Measurements from ENCODE around the gene TLE3. TPM values are rescaled to one million over a fixed set of nuclear protein-coding genes. Genes with fewer than 3 reads are reported as not detected.

The TLE3 gene
- total and polyA plus RNA-seq, 2 of the 13 experiments (the other 11 are each of a cell fraction or from before 2014, with no cell fraction given): 11.9 to 13.8 TPM

DNA sequence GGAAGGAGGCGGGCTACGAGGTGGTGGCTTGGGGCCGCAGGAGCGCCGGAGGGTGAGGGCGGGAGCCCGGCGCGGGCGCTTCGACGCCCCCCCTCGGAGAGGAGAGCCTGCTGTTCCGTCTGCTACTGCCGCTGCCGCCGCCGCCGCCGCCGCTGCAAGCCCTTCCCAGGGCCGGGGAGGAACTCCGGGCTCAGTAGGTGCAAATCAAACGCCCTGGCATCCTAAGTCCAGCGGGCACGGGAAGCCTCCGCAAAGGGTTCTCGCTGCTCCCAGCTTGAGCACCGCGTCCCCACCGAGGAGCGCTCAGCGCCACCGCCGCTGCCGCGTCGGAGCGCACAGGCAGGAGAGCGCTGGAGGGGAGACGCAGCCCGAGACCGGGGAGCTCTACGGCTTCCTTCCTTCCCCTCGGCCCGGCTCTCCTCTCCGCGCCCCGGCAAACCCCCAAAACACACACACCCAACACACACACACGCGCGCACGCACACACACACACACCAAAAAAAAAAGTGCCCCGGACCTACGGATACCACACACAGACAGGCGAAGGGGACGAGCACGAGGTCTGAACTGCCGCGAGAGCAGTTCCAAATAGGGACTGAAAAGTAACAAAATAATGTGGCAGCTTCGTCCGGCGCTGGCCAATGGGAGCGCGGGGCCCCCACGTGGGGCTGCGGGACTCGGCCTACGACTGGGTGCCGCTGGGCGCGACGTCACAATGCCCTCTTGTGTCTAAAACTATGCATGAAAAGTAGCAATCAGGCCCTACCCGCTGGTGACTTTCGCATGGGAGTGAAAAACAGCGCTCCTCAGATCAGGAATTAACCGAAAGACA, at the start of gene TLE3 (continued):
- TF ChIP-seq ZNF839 (CRISPR knock-in tag; IDR thresholded peaks at IDR 0.05; ENCODE audit: borderline replicate concordance) (peak; percentile 72; the same call in 1 of the 2 replicates), RARA (CRISPR knock-in tag; IDR thresholded peaks at IDR 0.05) (peak; percentile 35; the same call in 1 of the 2 replicates), ZNF550 (CRISPR knock-in tag; IDR thresholded peaks at IDR 0.05; ENCODE audit: borderline replicate concordance) (no peak), NFKB2 (CRISPR knock-in tag; IDR thresholded peaks at IDR 0.05; ENCODE audit: borderline replicate concordance) (peak; percentile 69; the same call in 1 of the 2 replicates), ZNF230 (CRISPR knock-in tag; IDR thresholded peaks at IDR 0.05) (0 out of 2 replicates have a peak, but pooled peaks have one; percentile 68), ARNT2 (CRISPR knock-in tag; IDR thresholded peaks at IDR 0.05; ENCODE audit: low read depth) (peak; percentile 89), FOXA3 (CRISPR knock-in tag; IDR thresholded peaks at IDR 0.05) (no peak), MAFF (IDR thresholded peaks at IDR 0.05; ENCODE audit: low read depth, low read length) (no peak), ZNF468 (CRISPR knock-in tag; IDR thresholded peaks at IDR 0.05) (no peak), ZBTB7A (CRISPR knock-in tag; IDR thresholded peaks at IDR 0.05) (peak; percentile 73), MXI1 (IDR thresholded peaks at IDR 0.05; ENCODE audit: borderline replicate concordance, low read depth, low read length) (peak; percentile 70; the same call in 1 of the 3 replicates), POLR2G (IDR thresholded peaks at IDR 0.05; ENCODE audit: low read depth, low read length) (peak; percentile 84), SNAI1 (CRISPR knock-in tag; IDR thresholded peaks at IDR 0.05; ENCODE audit: borderline replicate concordance) (no peak), HOXA7 (CRISPR knock-in tag; IDR thresholded peaks at IDR 0.05) (no peak), ZNF850 (CRISPR knock-in tag; conservative IDR thresholded peaks at IDR 0.05) (no peak)
- TF ChIP-seq, protein P1, sequence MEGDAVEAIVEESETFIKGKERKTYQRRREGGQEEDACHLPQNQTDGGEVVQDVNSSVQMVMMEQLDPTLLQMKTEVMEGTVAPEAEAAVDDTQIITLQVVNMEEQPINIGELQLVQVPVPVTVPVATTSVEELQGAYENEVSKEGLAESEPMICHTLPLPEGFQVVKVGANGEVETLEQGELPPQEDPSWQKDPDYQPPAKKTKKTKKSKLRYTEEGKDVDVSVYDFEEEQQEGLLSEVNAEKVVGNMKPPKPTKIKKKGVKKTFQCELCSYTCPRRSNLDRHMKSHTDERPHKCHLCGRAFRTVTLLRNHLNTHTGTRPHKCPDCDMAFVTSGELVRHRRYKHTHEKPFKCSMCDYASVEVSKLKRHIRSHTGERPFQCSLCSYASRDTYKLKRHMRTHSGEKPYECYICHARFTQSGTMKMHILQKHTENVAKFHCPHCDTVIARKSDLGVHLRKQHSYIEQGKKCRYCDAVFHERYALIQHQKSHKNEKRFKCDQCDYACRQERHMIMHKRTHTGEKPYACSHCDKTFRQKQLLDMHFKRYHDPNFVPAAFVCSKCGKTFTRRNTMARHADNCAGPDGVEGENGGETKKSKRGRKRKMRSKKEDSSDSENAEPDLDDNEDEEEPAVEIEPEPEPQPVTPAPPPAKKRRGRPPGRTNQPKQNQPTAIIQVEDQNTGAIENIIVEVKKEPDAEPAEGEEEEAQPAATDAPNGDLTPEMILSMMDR (CRISPR knock-in tag; IDR thresholded peaks at IDR 0.05): peak; percentile 50
- TF ChIP-seq, protein P2, sequence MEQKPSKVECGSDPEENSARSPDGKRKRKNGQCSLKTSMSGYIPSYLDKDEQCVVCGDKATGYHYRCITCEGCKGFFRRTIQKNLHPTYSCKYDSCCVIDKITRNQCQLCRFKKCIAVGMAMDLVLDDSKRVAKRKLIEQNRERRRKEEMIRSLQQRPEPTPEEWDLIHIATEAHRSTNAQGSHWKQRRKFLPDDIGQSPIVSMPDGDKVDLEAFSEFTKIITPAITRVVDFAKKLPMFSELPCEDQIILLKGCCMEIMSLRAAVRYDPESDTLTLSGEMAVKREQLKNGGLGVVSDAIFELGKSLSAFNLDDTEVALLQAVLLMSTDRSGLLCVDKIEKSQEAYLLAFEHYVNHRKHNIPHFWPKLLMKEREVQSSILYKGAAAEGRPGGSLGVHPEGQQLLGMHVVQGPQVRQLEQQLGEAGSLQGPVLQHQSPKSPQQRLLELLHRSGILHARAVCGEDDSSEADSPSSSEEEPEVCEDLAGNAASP (CRISPR knock-in tag; IDR thresholded peaks at IDR 0.05; ENCODE audit: borderline replicate concordance): no peak
- TF ChIP-seq, protein P3, sequence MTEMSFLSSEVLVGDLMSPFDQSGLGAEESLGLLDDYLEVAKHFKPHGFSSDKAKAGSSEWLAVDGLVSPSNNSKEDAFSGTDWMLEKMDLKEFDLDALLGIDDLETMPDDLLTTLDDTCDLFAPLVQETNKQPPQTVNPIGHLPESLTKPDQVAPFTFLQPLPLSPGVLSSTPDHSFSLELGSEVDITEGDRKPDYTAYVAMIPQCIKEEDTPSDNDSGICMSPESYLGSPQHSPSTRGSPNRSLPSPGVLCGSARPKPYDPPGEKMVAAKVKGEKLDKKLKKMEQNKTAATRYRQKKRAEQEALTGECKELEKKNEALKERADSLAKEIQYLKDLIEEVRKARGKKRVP (CRISPR knock-in tag; IDR thresholded peaks at IDR 0.05): no peak
- TF ChIP-seq, protein P4, sequence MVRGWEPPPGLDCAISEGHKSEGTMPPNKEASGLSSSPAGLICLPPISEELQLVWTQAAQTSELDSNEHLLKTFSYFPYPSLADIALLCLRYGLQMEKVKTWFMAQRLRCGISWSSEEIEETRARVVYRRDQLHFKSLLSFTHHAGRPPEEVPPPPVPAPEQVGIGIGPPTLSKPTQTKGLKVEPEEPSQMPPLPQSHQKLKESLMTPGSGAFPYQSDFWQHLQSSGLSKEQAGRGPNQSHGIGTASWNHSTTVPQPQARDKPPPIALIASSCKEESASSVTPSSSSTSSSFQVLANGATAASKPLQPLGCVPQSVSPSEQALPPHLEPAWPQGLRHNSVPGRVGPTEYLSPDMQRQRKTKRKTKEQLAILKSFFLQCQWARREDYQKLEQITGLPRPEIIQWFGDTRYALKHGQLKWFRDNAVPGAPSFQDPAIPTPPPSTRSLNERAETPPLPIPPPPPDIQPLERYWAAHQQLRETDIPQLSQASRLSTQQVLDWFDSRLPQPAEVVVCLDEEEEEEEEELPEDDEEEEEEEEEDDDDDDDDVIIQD (CRISPR knock-in tag; IDR thresholded peaks at IDR 0.05; ENCODE audit: low read depth): no peak
- TF ChIP-seq, protein P5, sequence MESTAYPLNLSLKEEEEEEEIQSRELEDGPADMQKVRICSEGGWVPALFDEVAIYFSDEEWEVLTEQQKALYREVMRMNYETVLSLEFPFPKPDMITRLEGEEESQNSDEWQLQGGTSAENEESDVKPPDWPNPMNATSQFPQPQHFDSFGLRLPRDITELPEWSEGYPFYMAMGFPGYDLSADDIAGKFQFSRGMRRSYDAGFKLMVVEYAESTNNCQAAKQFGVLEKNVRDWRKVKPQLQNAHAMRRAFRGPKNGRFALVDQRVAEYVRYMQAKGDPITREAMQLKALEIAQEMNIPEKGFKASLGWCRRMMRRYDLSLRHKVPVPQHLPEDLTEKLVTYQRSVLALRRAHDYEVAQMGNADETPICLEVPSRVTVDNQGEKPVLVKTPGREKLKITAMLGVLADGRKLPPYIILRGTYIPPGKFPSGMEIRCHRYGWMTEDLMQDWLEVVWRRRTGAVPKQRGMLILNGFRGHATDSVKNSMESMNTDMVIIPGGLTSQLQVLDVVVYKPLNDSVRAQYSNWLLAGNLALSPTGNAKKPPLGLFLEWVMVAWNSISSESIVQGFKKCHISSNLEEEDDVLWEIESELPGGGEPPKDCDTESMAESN (CRISPR knock-in tag; conservative IDR thresholded peaks at IDR 0.05): peak; percentile 45; the same call in 1 of the 2 replicates
- TF ChIP-seq, protein P6, sequence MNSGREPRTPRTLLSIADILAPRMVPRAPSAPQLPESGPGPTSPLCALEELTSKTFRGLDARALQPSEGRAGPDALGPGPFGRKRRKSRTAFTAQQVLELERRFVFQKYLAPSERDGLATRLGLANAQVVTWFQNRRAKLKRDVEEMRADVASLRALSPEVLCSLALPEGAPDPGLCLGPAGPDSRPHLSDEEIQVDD (CRISPR knock-in tag; IDR thresholded peaks at IDR 0.05; ENCODE audit: borderline replicate concordance): no peak
